HCT116 (cell line): Measurements from ENCODE around the gene MLC1.

Experiments
- CTCF ChIP-seq, 3 experiments: fragments of 200-600 bp in 1 of 3; sonication (generic) in 1 of 3; IDR thresholded peaks in 2 of 3; conservative IDR thresholded peaks in 1 of 3; 2 replicates each; pipeline ENCODE4 v1.5.1; 2012 to 2017; ENCODE audit warnings: low read depth in 2 of 3, low read length in 2 of 3, antibody characterized with exemption in 1 of 3, borderline replicate concordance in 1 of 3, control low read depth in 1 of 3, mild to moderate bottlenecking in 1 of 3, mixed read lengths in 1 of 3, mixed run types in 1 of 3, moderate library complexity in 1 of 3; ENCODE audit not compliant: insufficient read depth in 1 of 3
- ELF1 ChIP-seq: IDR thresholded peaks from 2 replicates; pipeline ENCODE4 v1.6.1; 2012; ENCODE audit warnings: low read depth, borderline replicate concordance

DNA sequence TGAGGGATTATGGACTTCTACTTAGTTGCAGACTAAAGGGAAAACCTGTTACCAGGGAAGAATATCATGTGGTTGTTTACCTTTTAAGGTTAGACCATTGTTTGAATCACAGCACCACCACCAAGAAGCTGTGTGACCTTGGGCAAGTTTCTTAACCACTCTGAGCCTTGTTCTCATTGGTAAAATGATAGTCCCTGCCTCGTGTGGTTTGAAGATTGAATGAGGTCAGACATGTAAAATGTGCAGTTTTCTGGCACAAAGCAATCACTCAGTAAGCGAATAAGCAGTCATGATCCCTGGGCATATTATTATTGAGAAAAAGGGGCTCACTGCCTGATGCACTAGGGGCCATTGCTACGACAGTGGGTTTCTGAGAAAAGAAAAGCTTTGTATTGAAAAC, 32.9 kb upstream of the MLC1 start:
- TF ChIP-seq CTCF (IDR thresholded peaks at IDR 0.05 in 2 of 3, conservative IDR thresholded peaks at IDR 0.05 in 1 of 3; ENCODE audit: borderline replicate concordance in 1 of 3, insufficient read depth in 1 of 3, low read depth in 2 of 3, low read length in 2 of 3) (no peak), ELF1 (no peak)
